CD4-positive, CD25-positive, alpha-beta regulatory T cell (primary cell): ENCODE measurements around the gene TTC5. TPM values are rescaled to one million over a fixed set of nuclear protein-coding genes. Genes with fewer than 3 reads are reported as not detected.

Source experiments
- ATAC-seq, 2 donors: fragments of 150-1000 bp; cut with Tn5 transposase; one replicate each; pipeline ENCODE4 v1.10.0; 2021; ENCODE audit warnings: low read depth in 2 of 2, moderate number of reproducible peaks in 2 of 2, moderate library complexity in 1 of 2
- DNase-seq, 3 donors: peaks; one replicate each; pipeline versions ENCODE4 v3.0.0 to v3.0.0-alpha.2; 2012 to 2022; ENCODE audit warnings: mixed read lengths in 1 of 3
- H3K27ac ChIP-seq: one replicate; pipeline ENCODE4 v1.7.0; 2013; ENCODE audit warnings: mild to moderate bottlenecking, low read length; ENCODE audit not compliant: insufficient read depth, poor library complexity, severe bottlenecking
- H3K27me3 ChIP-seq: one replicate; pipeline ENCODE4 v1.7.0; 2013; ENCODE audit warnings: low read length; ENCODE audit not compliant: control insufficient read depth, insufficient read depth
- H3K36me3 ChIP-seq: one replicate; pipeline ENCODE4 v1.7.0; 2013; ENCODE audit warnings: mild to moderate bottlenecking, low read length, moderate library complexity; ENCODE audit not compliant: control insufficient read depth, insufficient read depth
- H3K4me1 ChIP-seq: 2 replicates; pipeline ENCODE4 v1.7.0; 2013; ENCODE audit warnings: mild to moderate bottlenecking, low read length; ENCODE audit not compliant: insufficient read depth, control insufficient read depth, poor library complexity, severe bottlenecking
- H3K4me3 ChIP-seq: one replicate; pipeline ENCODE4 v1.7.0; 2013; ENCODE audit warnings: low read depth, mild to moderate bottlenecking, low read length, moderate library complexity
- H3K9me3 ChIP-seq, 2 experiments: 1 replicate in 1 of 2; 2 replicates in 1 of 2; pipeline ENCODE4 v1.7.0; 2013; ENCODE audit warnings: low read length in 2 of 2, mild to moderate bottlenecking in 1 of 2, moderate library complexity in 1 of 2; ENCODE audit not compliant: control insufficient read depth in 2 of 2
- H3K27ac Mint-ChIP-seq, 3 donors: one replicate each; pipeline ENCODE4 v1.8.0; 2020 to 2022; ENCODE audit warnings: mild to moderate bottlenecking in 3 of 3, mixed read lengths in 3 of 3, moderate library complexity in 2 of 3
- H3K27me3 Mint-ChIP-seq: one replicate; pipeline ENCODE4 v1.8.0; 2022; ENCODE audit warnings: mild to moderate bottlenecking, mixed read lengths
- H3K36me3 Mint-ChIP-seq: one replicate; pipeline ENCODE4 v1.8.0; 2020; ENCODE audit warnings: mixed read lengths
- H3K4me1 Mint-ChIP-seq, 4 donors: one replicate each; pipeline ENCODE4 v1.8.0; 2020 to 2022; ENCODE audit warnings: mixed read lengths in 4 of 4, mild to moderate bottlenecking in 1 of 4
- H3K4me3 Mint-ChIP-seq, 4 donors: one replicate each; pipeline ENCODE4 v1.8.0; 2020 to 2022; ENCODE audit warnings: mild to moderate bottlenecking in 4 of 4, mixed read lengths in 4 of 4, moderate library complexity in 3 of 4
- H3K9me3 Mint-ChIP-seq, 7 donors: one replicate each; pipeline ENCODE4 v1.8.0; 2020 to 2022; ENCODE audit warnings: mixed read lengths in 7 of 7, mild to moderate bottlenecking in 3 of 7, moderate library complexity in 2 of 7
- polyA plus RNA-seq, 4 donors: library from polyadenylated mRNA; unstranded; fragments of 300-500 nt; fragmentation: Illumina TruSeq; gene quantifications; one replicate each; pipeline ENCODE4 v1.2.3, GENCODE V29; 2021
- total RNA-seq: library from RNA; stranded (reverse); gene quantifications from one replicate; pipeline ENCODE4 v1.2.3, GENCODE V29; 2022

The TTC5 gene
- total and polyA plus RNA-seq, 5 donors from 2014 or later = 17.0 to 24.1 (median 18.9) TPM

DNA sequence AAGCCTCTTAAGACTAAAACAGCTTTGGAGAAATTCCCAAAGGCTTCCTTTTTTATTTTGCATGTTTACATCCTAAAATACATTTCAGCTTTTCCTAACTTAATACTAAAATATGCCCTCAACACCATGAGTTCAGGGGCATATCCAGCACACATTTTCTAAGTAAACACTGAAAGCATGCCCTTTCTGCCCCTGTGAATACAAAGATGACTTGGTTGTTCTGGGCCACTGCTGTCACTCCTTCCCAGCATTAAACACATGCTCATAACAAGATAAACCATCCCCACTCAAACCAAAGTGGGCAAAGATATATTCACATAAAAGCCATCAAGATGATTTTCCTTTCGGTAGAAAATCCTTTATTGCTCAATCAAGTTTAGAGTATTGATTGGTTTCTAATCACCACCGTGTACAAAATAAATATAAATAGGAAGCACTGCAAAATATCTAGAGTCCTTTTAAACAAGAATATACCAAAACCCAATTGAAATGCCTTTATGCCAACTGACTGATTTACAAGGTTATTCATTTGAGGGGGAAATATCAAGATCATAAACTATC, 25.4 kb upstream of the TTC5 start:
- Histone ChIP-seq H3K9me3 (no peaks in the 10 kb centered on the region), H3K36me3 (peaks cover 3% of the 10 kb centered on the region), H3K27me3 (no peaks in the 10 kb centered on the region), H3K4me3 (no peak overlapping the region), H3K27ac (no peak overlapping the region), H3K4me1 (peaks cover 15% of the 10 kb centered on the region)
- Mint-ChIP-seq H3K9me3 (no peaks in the 10 kb centered on the region), H3K27ac (peak overlapping the region; percentile 22 to 56 (median 50)), H3K36me3 (no peaks in the 10 kb centered on the region), H3K27me3 (no peaks in the 10 kb centered on the region), H3K4me1 (peaks cover 20 to 50% (median 37%) of the 10 kb centered on the region in 4 donors), H3K4me3 (peak overlapping the region in 2 of 4 donors; percentile 2 to 91)
- no peak for DNase-seq
- ATAC-seq = no peak

DNA sequence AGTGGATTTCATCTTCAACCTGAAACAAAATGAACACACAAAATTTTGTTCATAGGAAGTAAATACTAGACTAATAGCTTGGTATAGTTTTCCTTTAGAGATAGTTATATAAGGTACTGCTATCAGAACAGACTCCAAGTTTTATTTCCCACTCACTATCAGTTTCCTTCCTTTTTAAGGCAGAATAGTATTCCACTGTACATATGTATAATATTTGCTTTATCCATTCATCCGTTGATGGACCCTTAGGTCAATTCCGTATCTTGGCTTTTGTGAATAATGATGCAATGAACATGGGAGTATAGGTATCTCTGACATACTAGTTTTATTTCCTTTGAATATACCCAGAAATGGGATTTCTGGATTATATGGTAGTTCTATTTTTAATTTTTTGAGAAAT, 23.6 kb upstream of the TTC5 start:
- DNase-seq = no peak
- ATAC-seq = no peak
- H3K36me3 Mint-ChIP-seq = peaks cover 4% of the 10 kb centered on the region

DNA sequence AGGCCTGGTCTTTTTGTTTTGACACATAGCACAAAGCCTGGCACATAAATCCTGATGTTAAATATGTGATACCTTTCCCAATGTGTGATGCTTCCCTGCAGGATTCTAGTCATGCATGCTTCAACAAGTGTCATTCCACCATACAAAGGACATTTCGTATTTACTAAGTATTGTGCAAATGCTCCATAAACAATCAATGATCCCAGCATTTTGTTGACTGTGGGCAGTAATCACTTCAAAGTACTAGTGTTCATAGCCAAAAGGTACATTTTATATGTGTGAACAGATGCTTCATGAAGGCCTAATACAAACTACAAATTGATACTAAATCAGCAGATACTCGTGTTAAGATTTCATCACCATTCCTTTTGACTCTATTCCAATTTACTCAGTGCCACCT, 23.0 kb upstream of the TTC5 start:
- Mint-ChIP-seq H3K9me3 (no peaks in the 10 kb centered on the region), H3K27me3 (no peaks in the 10 kb centered on the region), H3K27ac (peak overlapping the region in 2 of 3 donors; percentile 17 to 20), H3K36me3 (peaks cover 6% of the 10 kb centered on the region), H3K4me1 (peaks cover 20 to 49% (median 37%) of the 10 kb centered on the region in 4 donors), H3K4me3 (no peak overlapping the region)
- Histone ChIP-seq H3K27me3 (no peaks in the 10 kb centered on the region), H3K36me3 (peaks cover 15% of the 10 kb centered on the region), H3K27ac (no peak overlapping the region), H3K4me1 (peaks cover 14% of the 10 kb centered on the region), H3K9me3 (no peaks in the 10 kb centered on the region), H3K4me3 (no peak overlapping the region)
- ATAC-seq (no peak), DNase-seq (no peak)

More for the DNA sequence above, 23.6 kb upstream of the TTC5 start:
- Histone ChIP-seq H3K27ac (no peak overlapping the region), H3K36me3 (peaks cover 14% of the 10 kb centered on the region), H3K27me3 (no peaks in the 10 kb centered on the region), H3K4me1 (peaks cover 15% of the 10 kb centered on the region), H3K4me3 (no peak overlapping the region), H3K9me3 (no peaks in the 10 kb centered on the region)
- H3K27me3 Mint-ChIP-seq = no peaks in the 10 kb centered on the region
- H3K9me3 Mint-ChIP-seq = no peaks in the 10 kb centered on the region
- H3K4me1 Mint-ChIP-seq = peaks cover 20 to 50% (median 37%) of the 10 kb centered on the region in 4 donors
- no peak overlapping the region for H3K4me3 Mint-ChIP-seq
- no peak overlapping the region for H3K27ac Mint-ChIP-seq

DNA sequence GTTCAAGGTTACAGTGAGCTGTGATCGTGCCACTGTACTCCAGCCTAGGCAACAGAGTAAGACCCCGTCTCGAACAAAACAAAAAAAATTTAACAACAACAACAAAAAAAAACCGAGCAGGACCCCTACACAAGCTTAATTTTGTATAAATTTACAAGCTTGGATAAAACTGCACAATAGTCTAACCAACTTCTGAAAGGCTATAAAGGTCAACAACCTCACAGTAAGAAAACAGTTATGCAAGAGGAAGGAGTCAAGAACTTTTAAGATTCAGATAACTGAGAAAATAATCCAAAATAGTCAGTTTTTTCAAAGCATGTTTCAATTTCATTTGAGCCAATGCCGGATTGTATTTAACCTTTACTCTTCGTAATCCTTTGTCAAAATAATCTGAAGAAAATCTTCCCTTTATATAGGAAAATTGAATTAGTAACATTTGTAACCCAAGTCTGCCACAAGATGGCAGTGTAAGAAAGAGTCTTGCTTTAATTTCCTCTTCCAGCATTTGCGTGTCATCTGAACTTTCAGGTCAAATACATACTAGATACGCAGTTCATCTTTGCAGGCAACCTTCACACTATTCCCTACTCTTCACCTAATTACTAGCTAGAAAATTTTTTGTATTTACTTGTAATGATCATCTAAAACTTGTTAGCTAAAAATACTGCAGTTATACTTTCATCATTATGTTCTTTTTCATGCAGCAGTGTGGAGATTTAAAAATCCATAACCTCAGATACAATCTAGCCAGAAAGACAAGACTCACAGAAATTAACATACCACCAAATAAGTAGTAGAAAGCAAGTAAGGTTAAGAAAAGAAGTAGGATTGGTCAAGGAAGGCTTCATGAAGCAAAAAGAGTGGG, 21.5 kb upstream of the TTC5 start:
- Histone ChIP-seq H3K4me3 (peak overlapping the region; percentile 42), H3K36me3 (peaks cover 19% of the 10 kb centered on the region), H3K4me1 (peaks cover 1% of the 10 kb centered on the region), H3K9me3 (no peaks in the 10 kb centered on the region), H3K27me3 (no peaks in the 10 kb centered on the region), H3K27ac (peak overlapping the region; percentile 34)
- H3K27ac Mint-ChIP-seq = peak overlapping the region; percentile 39 to 85 (median 57)
- H3K4me1 Mint-ChIP-seq = peaks cover 12 to 35% (median 24%) of the 10 kb centered on the region in 4 donors
- H3K4me3 Mint-ChIP-seq = peak overlapping the region in 3 of 4 donors; percentile 3 to 7 (median 6)
- DNase-seq (peak; percentile 12 to 75 (median 68)), ATAC-seq (peak in 1 of 2 donors; percentile 52)
- H3K9me3 Mint-ChIP-seq = no peaks in the 10 kb centered on the region
- peaks cover 6% of the 10 kb centered on the region for H3K36me3 Mint-ChIP-seq
- H3K27me3 Mint-ChIP-seq = no peaks in the 10 kb centered on the region

DNA sequence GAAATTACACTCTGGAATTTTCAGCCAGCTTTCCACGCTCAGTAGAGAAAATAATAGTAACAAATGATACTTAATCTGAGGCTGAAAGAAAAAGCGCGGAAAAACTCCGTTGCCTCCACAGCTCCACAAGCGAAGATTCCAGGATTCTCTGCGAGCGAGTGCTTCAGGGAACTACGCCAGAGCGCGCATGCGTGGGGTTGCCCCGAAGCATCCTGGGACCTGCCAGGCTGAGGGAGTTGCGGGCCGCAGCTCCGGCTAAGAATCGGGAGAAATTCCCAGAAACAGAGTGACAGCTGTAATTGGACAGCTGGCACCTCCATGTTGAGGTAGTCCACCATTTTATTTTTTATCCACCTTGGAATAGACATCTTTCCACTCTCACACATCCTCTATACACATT, 12.0 kb upstream of the TTC5 start:
- no peaks in the 10 kb centered on the region for H3K27me3 ChIP-seq
- no peaks in the 10 kb centered on the region for H3K4me1 ChIP-seq
- Mint-ChIP-seq H3K4me3 (no peak overlapping the region), H3K27ac (no peak overlapping the region), H3K9me3 (peaks cover 0 to 1% (median 0%) of the 10 kb centered on the region in 7 donors), H3K27me3 (no peaks in the 10 kb centered on the region), H3K36me3 (peaks cover 29% of the 10 kb centered on the region), H3K4me1 (peaks cover 0 to 7% (median 0%) of the 10 kb centered on the region in 4 donors)
- DNase-seq (no peak), ATAC-seq (no peak)
- peaks cover 50% of the 10 kb centered on the region for H3K36me3 ChIP-seq
- no peaks in the 10 kb centered on the region for H3K9me3 ChIP-seq
- H3K4me3 ChIP-seq = no peak overlapping the region
- no peak overlapping the region for H3K27ac ChIP-seq

DNA sequence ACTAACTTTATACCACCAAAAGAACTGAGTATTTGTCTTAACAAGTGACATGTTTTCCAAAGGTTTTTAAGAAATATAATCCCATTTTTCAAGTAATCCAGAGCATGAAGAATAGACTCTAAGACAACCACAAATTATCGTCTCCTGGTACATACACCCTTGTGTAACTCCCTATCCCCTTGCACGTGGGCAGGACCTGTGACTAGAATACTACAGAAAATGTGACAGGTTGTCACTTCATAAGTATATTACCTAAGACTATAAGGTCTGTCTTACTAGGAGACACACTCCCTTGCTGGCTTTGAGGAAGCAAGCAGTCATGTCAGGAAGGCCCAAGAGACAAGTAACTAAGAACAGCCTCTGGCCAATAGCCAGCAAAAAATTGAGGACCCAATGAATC, 8.3 kb upstream of the TTC5 start:
- H3K4me3 ChIP-seq = no peak overlapping the region
- H3K4me1 ChIP-seq = no peaks in the 10 kb centered on the region
- Mint-ChIP-seq H3K27ac (no peak overlapping the region), H3K4me3 (no peak overlapping the region), H3K27me3 (no peaks in the 10 kb centered on the region), H3K9me3 (peaks cover 0 to 1% (median 0%) of the 10 kb centered on the region in 7 donors), H3K36me3 (peaks cover 34% of the 10 kb centered on the region), H3K4me1 (peaks cover 0 to 6% (median 3%) of the 10 kb centered on the region in 4 donors)
- H3K36me3 ChIP-seq = peaks cover 50% of the 10 kb centered on the region
- H3K9me3 ChIP-seq = no peaks in the 10 kb centered on the region
- ATAC-seq = no peak
- no peak for DNase-seq
- H3K27ac ChIP-seq = no peak overlapping the region
- no peaks in the 10 kb centered on the region for H3K27me3 ChIP-seq

DNA sequence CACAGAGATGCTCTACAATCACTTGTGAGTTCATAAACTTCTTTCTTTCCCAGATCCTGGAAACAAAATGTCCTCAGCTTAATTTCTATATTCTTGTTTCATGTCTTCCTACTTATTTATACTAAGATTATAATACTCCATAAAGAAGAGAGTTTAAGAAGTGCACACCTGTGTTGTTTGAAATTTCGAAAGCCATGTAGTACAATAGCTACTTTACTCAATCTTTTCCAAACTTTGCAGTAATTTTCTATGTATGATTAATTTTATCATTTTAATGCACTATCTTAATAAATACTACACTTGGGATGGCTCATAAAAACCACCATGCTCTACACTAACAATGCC, 300 bp upstream of the TTC5 start:
- no peak for ATAC-seq
- Histone ChIP-seq H3K36me3 (peaks cover 10% of the 10 kb centered on the region), H3K9me3 (no peaks in the 10 kb centered on the region), H3K27ac (no peak overlapping the region), H3K27me3 (no peaks in the 10 kb centered on the region), H3K4me1 (peaks cover 25% of the 10 kb centered on the region), H3K4me3 (peak overlapping the region; percentile 99)
- Mint-ChIP-seq H3K9me3 (no peaks in the 10 kb centered on the region), H3K27me3 (no peaks in the 10 kb centered on the region), H3K36me3 (peaks cover 16% of the 10 kb centered on the region), H3K4me3 (peak overlapping the region; percentile 86 to 96 (median 91)), H3K4me1 (peaks cover 17 to 38% (median 26%) of the 10 kb centered on the region in 4 donors), H3K27ac (peak overlapping the region; percentile 92 to 95 (median 94))
- no peak for DNase-seq
